ENCODE results near the gene SEPTIN5.

SEPTIN5 gene

DNA sequence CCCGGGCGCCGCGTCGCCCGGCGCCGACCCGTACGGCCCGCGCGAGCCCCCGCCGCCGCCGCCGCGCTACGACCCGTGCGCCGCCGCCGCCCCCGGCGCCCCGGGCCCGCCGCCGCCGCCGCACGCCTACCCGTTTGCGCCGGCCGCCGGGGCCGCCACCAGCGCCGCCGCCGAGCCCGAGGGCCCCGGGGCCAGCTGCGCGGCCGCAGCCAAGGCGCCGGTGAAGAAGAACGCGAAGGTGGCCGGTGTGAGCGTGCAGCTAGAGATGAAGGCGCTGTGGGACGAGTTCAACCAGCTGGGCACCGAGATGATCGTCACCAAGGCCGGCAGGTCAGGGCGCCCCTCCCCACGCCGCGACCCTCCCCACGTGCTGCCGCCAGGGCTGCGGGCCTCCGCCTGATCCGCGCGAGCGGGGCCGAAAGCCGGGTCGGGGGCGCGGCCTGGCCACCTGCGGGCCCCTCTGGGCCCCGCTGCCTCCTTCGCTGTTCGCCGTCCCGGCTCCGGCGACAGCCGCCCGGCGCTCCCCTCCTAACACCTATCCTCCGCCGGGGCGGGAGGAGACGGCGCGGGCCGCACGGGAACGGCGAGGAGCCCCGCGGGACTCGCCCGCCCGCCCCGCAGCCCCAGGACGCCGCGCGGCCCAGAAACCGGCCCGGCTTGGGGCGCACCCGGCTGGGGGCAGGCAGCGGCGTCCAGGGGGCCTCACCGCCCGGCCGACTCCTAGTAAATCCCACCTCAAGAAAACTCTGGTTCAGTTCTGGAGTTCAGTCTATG lies 46.8 kb downstream of the SEPTIN5 start:
- no peak for DNase-seq (ENCODE audit: low read depth)

DNA sequence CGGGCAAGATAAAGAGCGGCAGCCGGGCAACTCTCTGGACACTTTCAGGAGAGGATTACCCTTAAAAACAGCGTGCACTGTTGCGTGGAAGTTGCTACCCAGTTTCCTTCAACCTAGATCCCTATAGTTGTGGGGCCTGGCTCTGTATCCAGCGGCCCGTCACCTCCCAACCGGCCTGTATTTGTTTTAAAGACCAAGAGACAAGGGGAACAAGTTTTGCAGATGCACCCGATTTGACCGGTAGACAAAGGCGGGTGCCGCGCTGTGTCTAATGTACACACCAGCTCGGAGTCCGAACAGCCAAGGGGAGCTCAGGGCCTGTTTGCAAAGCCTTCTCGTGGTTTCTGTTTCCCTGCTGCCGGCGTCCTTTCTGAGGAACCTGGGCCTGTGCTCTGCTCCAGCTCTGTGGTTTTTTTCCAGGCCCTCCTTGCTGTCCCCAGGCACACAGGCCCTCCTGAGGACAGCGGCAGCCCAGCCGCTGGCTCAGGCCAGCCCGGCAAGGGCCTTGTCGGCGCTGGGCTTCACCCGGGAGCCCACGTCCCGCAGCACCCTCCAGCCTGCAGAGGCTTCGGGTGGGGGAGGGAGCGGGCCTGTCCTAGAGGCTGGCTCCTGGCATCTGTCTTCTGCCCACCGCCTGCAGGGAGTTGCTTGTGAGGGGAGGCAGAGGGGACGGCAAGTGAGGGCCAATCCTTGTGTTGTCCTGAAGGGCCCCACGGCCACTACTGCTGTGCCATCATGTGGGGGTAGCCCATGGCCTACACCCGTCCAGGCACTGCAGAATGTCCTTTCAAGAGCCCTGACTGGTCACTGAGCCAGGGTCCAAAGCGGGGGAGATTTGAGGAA lies 47.6 kb downstream of the SEPTIN5 start:
- DNase-seq (ENCODE audit: low read depth), result no peak

DNA sequence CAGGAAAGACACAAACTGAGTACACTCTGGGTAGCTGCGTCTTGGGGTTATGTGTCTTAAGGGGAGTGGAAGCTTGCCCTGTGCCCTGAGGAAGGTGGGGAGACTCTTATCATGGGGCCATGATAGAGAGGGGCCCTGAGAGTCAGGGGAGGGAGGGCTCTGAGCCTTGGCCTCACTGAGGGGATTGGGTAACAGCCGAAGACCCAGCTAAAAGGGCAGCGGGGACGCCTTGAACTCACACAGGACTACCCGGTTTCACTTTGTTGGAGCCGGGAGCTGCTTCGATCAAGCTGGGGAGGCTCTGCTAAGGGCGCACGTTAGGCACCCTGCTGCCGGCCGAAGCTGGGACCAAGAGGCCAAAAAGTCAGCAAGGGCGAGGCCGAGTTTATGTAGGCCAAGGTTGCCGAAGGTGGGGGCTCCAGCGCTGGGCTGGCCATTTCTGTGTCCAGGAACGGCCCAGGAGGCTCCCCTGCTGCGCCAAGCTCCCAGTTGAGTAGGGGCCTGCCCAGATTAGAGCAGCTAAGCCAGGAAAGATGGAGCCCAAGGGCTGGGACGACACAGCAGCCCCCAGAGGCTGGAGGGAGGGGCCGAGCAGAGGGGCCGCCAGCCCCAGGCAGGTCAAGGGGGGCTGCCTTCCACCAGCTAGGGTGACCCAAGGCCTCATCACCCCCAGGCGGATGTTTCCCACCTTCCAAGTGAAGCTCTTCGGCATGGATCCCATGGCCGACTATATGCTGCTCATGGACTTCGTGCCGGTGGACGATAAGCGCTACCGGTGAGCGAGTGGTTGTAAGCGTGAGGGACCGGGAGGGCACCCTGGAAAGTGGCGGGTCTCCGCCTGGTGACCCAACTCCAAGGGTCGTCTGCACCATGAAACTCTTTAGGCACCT lies 48.5 kb downstream of the SEPTIN5 start:
- DNase-seq (ENCODE audit: low read depth), result no peak

DNA sequence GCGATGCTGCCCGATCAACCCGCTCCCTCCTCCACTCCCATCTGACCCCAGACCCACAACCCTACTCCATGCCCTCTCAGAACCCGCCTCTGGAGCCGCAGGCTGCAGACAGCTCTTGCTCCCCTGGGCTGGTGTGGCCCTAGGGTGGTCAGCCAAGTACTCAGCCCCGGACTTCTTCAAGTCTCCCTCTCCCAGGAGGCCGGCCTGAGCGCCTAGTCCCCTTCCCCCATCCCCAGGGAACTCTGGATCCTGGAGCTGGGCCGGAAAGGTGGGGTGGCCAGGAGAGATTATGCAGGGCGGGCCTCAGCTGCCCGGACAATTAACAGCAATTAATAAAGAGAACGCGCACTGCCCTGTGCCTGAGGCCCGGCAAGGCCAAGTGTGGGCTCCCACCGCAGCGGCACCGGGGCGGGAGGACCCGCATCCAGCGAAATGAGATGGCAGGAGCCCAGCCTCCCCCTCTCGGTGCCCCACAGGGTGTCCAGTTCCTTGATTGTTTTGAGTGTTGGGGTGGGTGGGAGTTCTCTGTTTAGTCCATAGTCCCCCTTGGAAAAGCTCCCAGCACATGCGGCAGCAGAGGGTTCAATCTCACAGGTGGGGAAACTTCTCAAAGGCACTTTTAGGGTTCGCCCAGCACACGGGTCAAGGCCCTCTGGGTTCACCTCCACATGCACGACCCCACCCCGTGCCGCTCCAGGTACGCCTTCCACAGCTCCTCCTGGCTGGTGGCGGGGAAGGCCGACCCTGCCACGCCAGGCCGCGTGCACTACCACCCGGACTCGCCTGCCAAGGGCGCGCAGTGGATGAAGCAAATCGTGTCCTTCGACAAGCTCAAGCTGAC lies 49.4 kb downstream of the SEPTIN5 start:
- no peak for DNase-seq (ENCODE audit: low read depth)

DNA sequence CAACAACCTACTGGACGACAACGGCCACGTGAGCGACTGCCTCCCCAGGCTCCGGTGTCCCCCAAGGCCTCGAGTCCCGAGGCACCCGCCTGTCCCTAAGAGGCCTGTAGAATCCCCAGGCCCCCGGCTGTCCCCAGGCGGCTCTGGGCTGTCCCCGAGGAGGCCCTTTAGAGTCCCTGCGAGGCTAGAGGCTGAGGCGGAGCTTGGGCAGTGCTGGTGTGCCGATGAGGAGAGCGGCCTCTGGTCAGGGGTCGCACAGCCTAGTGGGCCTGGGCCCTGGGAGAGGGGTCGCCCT lies 49.9 kb downstream of the SEPTIN5 start:
- no peak for DNase-seq (ENCODE audit: low read depth)

DNA sequence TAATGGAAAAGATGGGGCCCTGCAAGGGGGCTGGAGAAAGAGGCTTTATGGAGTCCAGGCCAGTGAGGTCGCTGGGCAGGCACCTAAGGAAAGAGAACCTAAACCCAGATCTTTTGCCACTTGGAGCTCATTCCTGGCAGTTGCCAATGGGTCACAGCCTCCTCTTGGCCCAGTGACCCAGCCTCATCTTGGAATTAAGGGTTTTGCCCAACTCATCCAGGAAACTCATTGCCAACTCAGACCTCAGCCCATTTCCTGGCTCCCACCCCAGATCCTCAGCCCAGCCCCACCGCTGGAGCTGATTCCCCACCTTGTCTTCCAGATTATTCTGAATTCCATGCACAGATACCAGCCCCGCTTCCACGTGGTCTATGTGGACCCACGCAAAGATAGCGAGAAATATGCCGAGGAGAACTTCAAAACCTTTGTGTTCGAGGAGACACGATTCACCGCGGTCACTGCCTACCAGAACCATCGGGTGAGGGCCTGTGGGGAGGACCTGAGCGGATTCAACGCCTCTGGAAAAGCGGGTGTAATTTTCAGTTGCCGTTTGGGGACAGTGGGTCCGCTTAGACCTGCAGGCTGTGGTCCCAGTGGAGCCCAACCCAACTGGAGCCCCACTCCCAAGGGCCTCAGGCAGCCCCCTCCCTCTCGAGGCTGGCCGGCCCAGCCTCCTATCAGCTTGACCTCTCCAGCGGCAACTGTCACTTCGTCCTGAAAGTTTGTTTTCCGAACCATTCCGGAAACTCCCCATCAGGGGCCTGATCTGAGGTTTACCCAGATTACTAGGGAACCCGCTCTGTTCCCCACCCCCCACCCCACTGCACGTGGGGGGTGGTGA lies 50.6 kb downstream of the SEPTIN5 start:
- no peak for DNase-seq (ENCODE audit: low read depth)

DNA sequence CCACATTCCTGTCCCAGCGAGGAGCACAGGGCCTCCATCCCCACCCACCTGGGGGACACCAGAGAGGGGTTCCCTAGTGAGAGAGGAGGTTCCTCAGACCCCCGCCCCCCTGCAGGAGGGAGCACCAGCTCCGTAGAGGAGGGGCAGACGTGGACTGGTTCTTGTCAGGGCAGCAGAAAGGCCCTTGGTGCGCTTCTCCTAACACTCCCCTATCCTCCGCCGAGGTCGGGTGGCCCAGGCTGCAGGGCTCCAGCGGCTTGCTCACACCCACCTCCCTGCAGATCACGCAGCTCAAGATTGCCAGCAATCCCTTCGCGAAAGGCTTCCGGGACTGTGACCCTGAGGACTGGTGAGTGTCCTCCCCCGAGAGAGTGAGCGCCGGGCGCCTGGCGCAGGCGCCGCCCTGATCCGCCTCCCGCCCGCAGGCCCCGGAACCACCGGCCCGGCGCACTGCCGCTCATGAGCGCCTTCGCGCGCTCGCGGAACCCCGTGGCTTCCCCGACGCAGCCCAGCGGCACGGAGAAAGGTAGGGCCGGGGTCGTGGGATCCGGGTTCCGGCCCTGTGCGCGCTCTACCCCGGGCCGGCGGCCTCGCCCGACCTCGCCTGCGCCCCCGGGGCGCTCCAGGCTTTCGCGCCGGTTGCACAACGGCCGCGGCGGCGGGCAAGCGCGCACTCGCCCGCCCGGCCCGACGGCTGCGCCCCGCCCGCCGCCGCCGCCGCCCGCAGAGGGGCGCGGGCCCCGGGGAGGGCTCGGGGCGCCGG lies 51.4 kb downstream of the SEPTIN5 start:
- DNase-seq (ENCODE audit: low read depth), result no peak

DNA sequence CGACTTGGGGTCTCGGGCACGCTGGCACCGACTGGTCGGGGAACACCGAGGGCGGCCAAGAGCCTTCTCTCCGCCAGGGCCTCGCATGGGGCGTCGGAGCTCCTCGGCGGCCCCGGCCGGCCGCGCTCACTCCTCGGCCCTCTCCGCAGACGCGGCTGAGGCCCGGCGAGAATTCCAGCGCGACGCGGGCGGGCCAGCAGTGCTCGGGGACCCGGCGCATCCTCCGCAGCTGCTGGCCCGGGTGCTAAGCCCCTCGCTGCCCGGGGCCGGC lies 51.9 kb downstream of the SEPTIN5 start:
- DNase-seq (ENCODE audit: low read depth), result no peak

DNA sequence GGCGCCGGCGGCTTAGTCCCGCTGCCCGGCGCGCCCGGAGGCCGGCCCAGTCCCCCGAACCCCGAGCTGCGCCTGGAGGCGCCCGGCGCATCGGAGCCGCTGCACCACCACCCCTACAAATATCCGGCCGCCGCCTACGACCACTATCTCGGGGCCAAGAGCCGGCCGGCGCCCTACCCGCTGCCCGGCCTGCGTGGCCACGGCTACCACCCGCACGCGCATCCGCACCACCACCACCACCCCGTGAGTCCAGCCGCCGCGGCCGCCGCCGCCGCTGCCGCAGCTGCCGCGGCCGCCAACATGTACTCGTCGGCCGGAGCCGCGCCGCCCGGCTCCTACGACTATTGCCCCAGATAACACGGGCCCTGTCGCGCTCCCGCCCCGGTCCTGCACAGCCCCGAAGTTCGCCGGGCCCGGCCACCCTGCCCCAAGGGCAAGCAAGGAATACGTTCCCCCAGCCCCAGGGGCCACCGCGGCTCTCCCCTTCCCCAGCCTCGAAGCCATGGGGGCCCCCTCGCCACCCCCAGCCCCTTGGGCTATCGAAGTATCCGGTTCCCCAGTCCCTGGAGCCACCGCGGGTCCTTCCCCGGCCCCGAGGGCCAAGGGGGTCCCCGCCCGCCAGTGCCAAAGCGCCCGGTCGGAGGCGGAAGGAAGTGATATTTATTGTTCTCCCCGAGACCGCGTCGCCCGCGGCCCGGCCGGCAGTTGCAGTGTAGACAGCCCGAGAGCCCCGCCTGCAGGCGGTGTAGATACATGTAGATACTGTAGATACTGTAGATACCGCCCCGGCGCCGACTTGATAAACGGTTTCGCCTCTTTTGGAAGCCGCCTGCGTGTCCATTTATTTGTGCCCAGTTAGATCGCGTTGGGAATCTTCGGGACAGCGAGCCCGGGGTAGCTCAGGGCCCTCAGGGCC lies 52.5 kb downstream of the SEPTIN5 start:
- no peak for DNase-seq (ENCODE audit: low read depth)

DNA sequence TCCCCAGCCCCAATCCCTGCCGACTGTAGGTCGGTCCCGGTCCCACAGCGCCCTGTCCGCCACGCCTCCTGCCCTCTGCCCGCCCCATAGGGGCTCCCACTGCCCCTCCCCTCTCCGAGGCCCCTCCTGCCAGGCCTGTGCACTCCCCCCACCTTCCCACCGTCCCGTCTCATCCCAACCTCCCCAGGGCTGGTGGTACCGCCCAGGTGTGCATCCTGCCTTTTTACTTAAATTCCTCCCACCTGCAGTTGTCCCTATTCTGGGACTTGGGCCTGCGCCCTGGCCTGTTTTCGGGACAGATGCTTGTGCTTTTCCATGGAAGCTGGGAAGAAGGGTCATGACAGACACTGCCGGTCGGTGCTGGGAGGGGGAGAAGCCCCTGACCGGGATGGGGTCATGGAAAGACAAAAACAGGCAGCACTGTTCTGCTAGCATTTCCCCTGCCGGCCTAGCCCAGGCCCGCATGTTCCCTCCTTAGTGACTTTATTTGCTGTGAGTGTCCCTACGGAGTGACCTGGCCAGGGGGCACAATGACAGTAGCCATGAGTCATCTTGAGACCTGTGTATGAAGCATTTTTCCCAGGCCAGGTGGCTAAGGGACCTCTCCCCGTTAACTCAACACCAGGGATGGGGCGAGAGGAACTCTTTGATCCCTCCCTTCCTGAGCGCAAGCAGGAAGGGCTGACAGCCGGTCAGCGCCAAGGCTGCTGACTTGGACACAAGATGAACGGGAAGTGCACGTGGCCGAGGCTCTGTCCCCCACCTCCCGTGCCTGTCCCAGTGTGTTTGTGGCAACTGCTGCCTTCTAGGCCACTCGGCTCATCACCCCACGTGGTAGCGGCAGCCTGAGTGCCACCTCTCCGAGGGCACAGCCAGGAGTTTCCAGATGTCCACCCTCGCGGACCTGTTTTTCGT lies 53.4 kb downstream of the SEPTIN5 start:
- DNase-seq (ENCODE audit: low read depth), result no peak

DNA sequence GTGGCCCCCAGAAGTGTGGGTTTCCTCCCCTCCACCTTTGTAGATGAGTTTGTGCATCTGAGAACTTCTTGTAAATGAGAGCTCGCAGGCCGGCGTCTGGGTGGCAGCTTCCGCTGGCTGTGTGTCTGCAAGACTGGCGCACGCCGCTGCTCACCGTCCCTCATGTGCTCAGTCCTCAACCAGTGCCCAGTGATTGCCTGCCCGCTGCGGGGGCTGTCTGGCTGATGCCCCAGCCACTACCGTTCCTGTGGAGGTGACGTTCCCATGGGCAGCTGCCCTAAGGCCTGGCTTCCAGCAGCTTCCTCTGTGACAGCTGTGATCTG lies 55.1 kb downstream of the SEPTIN5 start:
- DNase-seq (ENCODE audit: low read depth), result no peak

DNA sequence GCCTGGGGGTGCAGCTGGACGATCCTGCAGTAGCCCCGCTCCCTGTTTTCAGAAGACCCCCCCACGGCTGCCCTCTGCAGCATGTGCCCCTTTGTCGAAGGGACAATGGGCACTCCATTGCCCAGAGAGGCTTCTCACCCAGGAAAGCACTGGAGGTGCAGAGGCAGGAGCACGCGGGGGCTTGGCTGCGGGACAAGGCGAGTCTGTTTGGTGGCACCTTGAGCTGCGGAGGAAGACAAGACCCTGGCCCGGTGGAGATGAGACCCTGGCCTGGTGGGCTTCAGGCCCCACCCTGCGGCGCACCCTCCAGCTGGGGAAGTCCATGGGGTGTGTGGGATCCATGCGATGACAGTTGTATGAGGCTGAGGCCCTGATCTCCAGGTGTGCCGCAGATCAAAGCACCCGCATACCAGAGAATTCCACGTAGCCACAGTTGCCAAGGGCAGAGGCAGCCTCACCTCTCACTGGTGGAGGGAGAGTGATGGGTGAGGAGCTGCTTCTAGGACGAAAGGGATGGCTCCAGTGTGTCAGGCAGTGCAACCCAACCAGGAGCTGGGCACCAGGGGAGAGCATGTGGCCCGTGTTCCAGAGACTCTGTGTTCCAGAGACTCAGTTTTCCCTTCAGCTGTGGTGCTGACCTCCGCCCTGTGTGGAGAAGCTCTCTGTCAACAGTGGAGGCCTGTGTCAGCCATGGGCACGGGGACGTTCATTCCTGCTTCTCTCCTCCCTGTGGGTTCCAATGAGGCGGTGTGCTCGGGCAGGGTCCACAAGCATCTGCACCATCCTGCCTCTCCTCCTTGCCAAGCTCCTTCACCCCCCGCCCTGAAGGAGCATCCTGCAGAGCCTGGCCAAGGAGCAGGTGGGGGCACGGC lies 56.3 kb downstream of the SEPTIN5 start:
- DNase-seq (ENCODE audit: low read depth), result no peak

DNA sequence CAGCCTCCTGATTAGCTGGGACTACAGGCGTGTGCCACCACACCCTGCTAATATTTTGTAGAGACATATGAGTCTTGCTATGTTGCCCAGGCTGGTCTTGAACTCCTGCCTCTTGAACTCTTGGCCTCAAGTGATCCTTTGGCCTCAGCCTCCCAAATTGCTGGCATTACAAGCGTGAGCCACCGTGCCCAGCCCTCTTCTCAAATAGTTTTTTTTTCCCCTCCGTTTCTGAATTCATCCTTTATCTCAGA lies 58.0 kb downstream of the SEPTIN5 start:
- DNase-seq (ENCODE audit: low read depth), result no peak

Measured in stimulated activated CD8-positive, alpha-beta memory T cell treated with anti-CD3 and anti-CD28 coated beads, Interleukin-15, amount 100 ng/mL, for 1 hour (primary cell).